GM12801 (cell line): ENCODE data around the gene PLCB4.

Experiments
- CTCF ChIP-seq: IDR thresholded peaks from one replicate; pipeline ENCODE4 v1.5.1; 2011; ENCODE audit warnings: control low read depth; ENCODE audit not compliant: insufficient read length; ENCODE audit errors: extremely low read depth

The PLCB4 gene

GRCh38 chr20:9286501-9287461, 217.9 kb downstream of the PLCB4 start:
- no peak for TF ChIP-seq CTCF

GRCh38 chr20:9287826-9288225, 218.9 kb downstream of the PLCB4 start:
- TF ChIP-seq CTCF = no peak

GRCh38 chr20:9290331-9290730, 221.4 kb downstream of the PLCB4 start:
- no peak for TF ChIP-seq CTCF

- TF ChIP-seq CTCF = no peak
Observed at GRCh38 chr20:9293145-9293544, 224.3 kb downstream of the PLCB4 start.

GRCh38 chr20:9294041-9294440, 225.2 kb downstream of the PLCB4 start:
- no peak for TF ChIP-seq CTCF

GRCh38 chr20:9298906-9299305, 230.0 kb downstream of the PLCB4 start:
- TF ChIP-seq CTCF = no peak

- TF ChIP-seq CTCF = no peak
Observed at GRCh38 chr20:9300080-9300479, 231.2 kb downstream of the PLCB4 start.
